ENCODE results near the gene FBXO42.
"Not testable (repeated sequence)": the region's sequence is repeated elsewhere in the genome, so short reads cannot be mapped to it uniquely, and the experiment has no call there.

Gene FBXO42

DNA sequence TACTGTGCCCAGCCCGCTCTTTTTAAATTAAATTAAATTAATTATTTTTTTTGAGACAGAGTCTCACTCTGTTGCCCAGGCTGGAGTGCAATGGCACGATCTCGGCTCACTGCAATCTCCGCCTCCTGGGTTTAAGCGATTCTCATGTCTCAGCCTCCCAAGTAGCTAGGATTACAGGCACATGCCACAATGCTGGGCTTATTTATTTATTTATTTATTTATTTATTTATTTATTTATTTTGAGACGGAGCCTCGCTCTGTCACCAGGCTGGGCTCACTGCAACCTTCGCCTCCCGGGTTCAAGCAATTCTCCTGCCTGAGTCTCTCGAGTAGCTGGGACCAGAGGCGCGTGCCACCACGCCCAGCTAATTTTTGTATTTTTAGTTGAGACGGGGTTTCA lies 129.6 kb downstream of the FBXO42 start:
- in situ Hi-C loops (cut with MboI; ENCODE audit: low sequenced_read_pairs): not testable (repeated sequence)

GRCh38 chr1:16221499-16221898 lies 130.8 kb downstream of the FBXO42 start:
- in situ Hi-C loops (cut with MboI; ENCODE audit: low sequenced_read_pairs): no loop called here

- in situ Hi-C loops (cut with MboI; ENCODE audit: low sequenced_read_pairs): no loop called here
Observed at GRCh38 chr1:16219968-16220500, 132.2 kb downstream of the FBXO42 start.

- in situ Hi-C loops (cut with MboI; ENCODE audit: low sequenced_read_pairs): no loop called here
Observed at GRCh38 chr1:16218674-16219071, 133.6 kb downstream of the FBXO42 start.

DNA sequence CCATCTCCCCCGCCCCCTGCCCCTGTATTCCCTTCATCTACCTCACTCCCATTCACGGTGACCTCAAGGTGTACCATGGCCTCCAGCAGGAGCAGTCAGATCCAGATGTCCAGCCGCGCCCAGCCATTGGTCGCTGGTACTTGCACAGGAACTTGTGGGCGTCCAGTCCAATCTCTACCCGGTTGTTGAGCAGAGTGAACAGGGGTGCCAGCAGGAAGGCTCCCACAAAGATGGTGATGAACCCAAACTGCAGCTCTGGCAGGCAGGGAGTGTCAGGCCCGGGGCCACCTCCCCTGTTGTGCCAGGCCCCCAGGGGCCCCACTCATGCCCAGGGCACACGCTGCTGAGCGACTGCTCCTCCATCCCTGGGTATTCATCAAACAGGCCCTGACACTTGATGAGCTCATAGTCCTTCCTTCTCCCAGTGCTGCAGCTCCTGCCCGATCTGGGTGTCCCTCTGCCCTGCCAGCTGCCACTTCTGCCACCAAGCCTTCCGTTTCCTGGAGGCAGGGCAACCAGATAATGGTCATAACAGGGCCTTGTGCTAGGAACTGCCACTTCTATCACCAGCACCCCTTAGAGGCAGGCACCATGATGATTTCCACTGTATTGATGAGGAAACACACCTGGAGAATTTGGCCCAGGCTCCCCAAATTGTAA lies 134.1 kb downstream of the FBXO42 start:
- in situ Hi-C loops (cut with MboI; ENCODE audit: low sequenced_read_pairs): no loop called here

DNA sequence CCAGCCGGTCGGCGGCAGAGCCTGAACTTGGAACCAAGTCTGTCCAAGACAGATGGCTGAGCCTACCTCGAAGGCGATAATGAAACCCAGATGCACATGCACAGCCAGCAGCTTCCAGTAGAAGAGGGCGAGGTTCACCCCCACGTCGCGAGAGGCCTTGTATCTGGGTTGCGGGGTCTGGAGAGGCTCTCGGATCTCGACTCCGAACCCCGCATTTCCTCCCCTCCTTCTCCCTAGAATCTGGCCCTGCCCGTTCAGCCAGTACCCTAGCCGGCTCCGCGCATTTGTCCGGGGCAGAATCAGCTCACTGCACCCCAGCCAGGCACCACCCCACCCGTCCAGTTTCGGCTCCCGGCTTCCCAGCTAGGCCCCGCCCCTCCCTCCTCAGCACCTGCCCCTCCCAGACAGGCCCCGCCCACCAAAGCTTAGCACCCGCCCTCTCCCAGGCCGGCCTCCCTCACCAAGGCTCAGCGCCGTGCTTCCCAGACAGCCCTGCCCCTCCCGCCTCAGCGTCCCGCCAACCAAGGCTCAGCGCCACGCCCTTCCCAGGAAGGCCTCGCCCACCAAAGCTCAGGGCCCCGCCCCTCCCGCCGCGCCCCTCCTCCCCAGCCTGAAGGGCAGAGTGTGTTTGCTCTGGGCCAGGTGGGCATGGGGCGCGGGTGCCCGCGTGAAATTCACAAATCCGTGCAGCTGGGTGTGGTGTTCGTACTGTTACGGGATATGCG lies 135.1 kb downstream of the FBXO42 start:
- in situ Hi-C loops (cut with MboI; ENCODE audit: low sequenced_read_pairs): no loop called here

DNA sequence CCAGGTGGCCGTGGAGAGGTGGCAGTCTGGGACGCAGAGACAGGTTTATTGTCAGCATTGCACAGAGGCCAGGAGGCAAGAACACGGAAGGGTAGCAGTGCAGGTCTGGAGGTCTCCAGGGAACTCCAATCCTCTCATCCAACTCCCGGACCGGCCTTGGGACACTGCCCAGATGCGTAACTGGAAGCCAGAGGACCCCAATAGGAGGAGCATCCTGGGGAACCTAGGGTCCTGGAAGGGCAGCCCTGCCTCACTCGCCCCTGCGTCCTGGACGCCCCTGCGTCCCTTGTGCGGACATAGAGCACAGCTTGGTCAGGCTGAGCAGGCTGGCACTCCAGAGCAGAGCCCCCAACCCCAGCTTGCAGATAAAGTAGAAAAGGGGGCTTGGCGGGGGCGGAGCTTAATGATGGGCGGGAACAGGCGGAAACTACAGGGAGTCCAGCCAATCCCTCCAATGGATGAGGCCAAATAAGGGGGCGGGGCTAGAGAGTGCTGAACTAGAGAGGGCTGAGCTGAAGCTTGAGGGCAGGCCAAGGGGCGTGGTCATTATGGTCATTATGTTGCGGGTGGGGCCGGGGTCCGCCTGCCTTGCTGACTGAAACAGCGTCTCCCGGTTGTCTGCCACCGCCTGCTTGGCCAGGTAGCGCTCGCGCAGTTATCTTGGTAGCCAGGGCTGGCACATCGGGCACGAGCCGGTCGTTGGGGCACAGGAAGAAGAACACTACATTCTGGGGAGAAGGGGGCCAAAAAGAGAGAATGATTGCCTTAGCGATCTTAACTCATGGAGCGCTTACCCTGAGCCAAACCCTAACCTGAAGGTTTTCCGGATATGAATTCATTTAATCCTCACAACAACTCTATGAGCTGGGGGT lies 136.2 kb downstream of the FBXO42 start:
- in situ Hi-C loops (cut with MboI; ENCODE audit: low sequenced_read_pairs): no loop called here

DNA sequence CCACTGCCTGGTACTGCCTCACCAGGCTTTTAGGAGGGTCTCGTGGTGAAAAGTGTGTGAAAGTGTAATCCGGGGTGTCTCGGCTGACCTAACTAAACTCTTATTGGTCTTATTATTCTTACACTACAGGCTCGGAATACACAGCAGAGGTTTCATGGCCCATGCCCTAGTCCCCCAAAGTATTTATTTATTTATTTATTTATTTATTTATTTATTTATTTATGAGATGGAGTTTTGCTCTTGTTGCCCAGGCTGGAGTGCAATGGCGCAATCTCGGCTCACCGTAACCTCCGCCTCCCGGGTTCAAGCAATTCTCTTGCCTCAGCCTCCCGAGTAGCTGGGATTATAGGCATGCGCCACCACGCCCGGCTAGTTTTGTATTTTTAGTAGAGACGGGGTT lies 137.0 kb downstream of the FBXO42 start:
- in situ Hi-C loops (cut with MboI; ENCODE audit: low sequenced_read_pairs): not testable (repeated sequence)

DNA sequence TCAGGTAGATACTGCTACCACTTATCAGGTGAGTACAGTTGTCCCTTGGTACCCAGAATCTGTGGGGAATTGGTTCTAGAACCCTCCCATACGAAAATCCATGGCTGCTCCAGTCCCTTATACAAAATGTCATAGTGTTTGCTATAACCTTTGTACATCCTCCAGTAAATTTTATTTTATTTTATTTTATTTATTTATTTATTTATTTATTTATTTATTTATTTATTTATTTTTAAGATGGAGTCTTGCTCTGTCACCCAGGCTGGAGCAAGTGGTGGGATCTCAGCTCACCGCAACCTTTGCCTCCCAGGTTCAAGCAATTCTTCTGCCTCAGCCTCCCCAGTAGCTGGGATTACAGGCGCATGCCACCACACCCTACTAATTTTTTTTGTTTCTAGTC lies 138.7 kb downstream of the FBXO42 start:
- in situ Hi-C loops (cut with MboI; ENCODE audit: low sequenced_read_pairs): not testable (repeated sequence)

- in situ Hi-C loops (cut with MboI; ENCODE audit: low sequenced_read_pairs): no loop called here
Observed at GRCh38 chr1:16213013-16213412, 139.3 kb downstream of the FBXO42 start.

DNA sequence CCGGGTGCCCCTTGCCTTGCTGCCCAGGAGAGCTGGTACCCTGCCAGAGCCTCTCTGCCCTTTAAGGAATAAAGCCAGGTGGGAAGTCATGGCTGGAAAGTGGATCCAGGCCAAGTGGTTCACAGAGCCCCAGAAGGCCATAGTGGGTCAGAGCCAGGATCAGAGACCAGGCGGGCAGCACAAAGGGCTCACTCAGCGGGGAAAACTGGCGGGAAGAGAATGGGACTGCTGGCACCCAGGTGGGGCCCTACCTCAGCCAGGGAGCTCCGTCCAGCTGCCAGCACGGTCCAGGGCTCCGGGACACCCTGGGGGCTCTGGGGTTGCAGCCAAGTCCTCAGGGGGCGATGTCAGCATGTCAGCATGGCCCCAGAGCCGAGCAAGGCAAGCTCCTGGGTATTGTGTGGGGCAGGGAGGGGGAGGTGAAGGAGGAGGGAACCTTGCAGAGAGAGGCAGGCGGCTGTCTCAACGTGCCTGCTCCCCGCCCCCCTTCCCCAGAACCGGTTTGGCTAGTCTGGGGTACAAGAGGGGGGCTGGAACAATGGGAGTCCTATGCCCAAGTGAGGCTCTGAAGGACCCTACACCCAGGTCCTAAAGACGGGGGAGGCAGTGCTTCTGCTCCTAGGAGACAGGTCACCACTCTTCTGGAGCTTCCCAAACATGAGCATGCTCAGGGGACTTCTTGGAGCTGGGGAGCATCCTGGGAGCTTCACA lies 139.9 kb downstream of the FBXO42 start, which contains the start of gene ARHGEF19:
Gene ARHGEF19, minus strand, starts transcription at position 402 of the 711 bp plus-strand sequence. CDS start 3,598 bp downstream, outside the sequence.
- in situ Hi-C loops (cut with MboI; ENCODE audit: low sequenced_read_pairs): no loop called here

- in situ Hi-C loops (cut with MboI; ENCODE audit: low sequenced_read_pairs): no loop called here
Observed at GRCh38 chr1:16211824-16212223, 140.5 kb downstream of the FBXO42 start.

GRCh38 chr1:16210581-16210980 lies 141.7 kb downstream of the FBXO42 start:
- in situ Hi-C loops (cut with MboI; ENCODE audit: low sequenced_read_pairs): no loop called here

DNA sequence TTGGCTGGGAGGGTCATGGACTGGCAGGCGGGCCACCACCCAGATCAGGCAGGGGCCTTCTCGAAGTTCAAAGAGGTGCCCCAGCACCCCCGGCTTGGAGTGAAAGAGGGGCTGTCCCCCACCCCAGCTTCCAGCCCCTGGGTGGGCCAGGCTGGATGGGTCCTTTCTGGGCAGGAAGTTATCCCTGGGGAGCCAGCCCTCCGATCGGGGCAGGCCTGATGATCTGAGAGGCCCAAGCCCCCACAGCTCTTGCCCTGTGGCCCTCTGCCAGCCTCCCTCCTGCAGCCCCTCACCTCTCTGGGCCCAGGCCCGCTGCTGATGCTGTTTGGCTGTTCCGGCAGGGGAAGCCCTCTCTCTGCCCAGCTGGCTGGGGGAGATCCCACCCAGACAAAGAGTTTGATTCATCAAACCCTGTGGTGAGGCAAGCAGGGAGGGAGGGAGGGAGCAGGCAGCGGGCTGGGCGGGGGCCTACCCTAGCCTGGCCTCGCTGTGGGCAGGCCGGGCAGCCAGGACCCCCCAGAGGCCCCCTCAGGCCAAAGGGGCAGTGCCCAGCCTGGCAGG lies 142.4 kb downstream of the FBXO42 start:
- in situ Hi-C loops (cut with MboI; ENCODE audit: low sequenced_read_pairs): no loop called here

GRCh38 chr1:16209132-16209846 lies 143.0 kb downstream of the FBXO42 start:
- in situ Hi-C loops (cut with MboI; ENCODE audit: low sequenced_read_pairs): no loop called here

DNA sequence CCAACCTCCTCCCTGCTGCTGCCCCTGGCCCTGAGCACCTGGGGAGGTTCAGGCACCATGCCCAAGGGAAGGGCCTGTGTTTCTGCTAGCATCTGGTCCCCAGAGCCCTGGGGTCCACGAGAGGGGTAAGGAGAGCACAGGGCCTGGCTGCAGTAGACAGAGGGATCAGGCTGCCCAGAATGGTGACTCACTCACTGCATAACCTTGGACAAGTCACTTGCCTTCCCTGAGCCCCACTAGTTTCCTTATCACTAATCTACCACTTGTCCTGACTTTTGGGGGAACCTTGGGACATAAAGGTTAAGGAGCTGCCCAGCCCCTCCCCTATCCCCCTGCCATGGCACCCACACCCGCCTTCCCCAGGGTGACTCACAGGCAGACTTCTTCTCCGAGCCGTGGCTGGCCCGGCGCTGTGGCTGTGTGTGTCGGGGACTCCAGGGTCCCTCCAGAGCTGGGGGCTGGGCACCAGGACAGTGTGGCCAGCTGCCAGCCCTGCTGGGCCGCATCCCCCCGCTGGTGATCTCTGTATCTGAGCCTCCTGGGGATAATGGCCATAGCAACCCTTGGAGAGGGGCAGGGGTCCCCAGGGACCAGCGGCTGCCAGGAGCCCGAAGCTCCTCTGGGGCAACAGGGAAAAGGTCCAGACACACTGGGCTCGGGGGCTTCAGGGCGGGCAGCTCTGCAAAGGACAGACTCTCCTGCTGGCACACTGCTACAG lies 143.9 kb downstream of the FBXO42 start:
- in situ Hi-C loops (cut with MboI; ENCODE audit: low sequenced_read_pairs): no loop called here

- in situ Hi-C loops (cut with MboI; ENCODE audit: low sequenced_read_pairs): no loop called here
Observed at GRCh38 chr1:16207318-16208269, 144.7 kb downstream of the FBXO42 start.
